ENCODE measurements around the gene NAA10. TPM values are rescaled to one million over a fixed set of nuclear protein-coding genes. Genes with fewer than 3 reads are reported as not detected.

The NAA10 gene
- total RNA-seq, 1 experiment from 2014 or later = 124 TPM

DNA sequence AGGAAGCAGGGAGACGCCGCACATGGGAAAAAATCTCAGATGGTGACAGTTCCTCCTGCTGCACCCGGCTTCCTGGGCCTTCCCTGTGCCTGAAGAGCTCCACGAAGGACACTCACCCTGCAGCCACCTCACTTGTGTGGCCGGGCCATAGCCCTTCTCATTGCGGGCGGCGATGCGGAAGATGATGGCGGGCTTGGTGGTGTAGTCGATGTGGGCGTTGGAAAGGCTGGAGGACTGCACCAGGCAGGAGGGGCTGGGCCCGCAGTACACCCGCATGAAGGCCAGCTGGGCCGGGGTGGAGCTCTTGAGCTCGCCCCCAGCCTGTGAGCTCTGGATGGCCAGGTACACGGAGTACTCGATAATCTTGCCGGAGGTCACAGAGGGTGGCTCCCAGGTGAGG, 15.3 kb upstream of the NAA10 start:
- Histone ChIP-seq H3K9ac (ENCODE audit: low read length) (no peak overlapping the region), H3K36me3 (ENCODE audit: control insufficient read depth in 1 of 2, insufficient read depth in 2 of 2, low read length in 2 of 2) (peaks cover 0 to 17% of the 10 kb centered on the region in 2 experiments; a peak in 1 of 4 replicates), H3K4me3 (replicated peaks in 1 of 2; ENCODE audit: low read depth in 1 of 2, low read length in 2 of 2) (no peak overlapping the region), H3K27ac (ENCODE audit: low read depth, low read length) (no peak overlapping the region), H3K4me2 (ENCODE audit: low read length) (no peak overlapping the region), H3K4me1 (ENCODE audit: control insufficient read depth in 1 of 2, insufficient read depth in 2 of 2, low read length in 2 of 2) (no peaks in the 10 kb centered on the region; a peak in 1 of 4 replicates), H2AFZ (ENCODE audit: low read depth, low read length, poor library complexity, severe bottlenecking) (no peak overlapping the region), H3K9me2 (ENCODE audit: insufficient read depth) (no peaks in the 10 kb centered on the region), H3K79me2 (ENCODE audit: insufficient read depth, low read length) (no peaks in the 10 kb centered on the region; the same call in 1 of the 2 replicates), H3K27me3 (ENCODE audit: insufficient read depth, low read length) (no peaks in the 10 kb centered on the region), H4K20me1 (ENCODE audit: insufficient read depth) (no peaks in the 10 kb centered on the region), H3K9me3 (ENCODE audit: control insufficient read depth in 1 of 2, insufficient read depth in 1 of 2, low read depth in 1 of 2, low read length in 2 of 2) (no peaks in the 10 kb centered on the region)
- no TSS peak for BruUV-seq (replicated peaks)
- ChIA-PET RAD21 (ENCODE audit: low non-redundant PET in 1 of 2, low total read pairs in 2 of 2, uncharacterized antibody in 2 of 2, unreplicated experiment in 2 of 2) (no interaction called here), CTCF (no interaction called here), POLR2A (no interaction called here)
- TF ChIP-seq ZFX (IDR thresholded peaks at IDR 0.05) = no peak
- no peak for TF ChIP-seq CEBPB (IDR thresholded peaks at IDR 0.05; ENCODE audit: low read depth)
- TF ChIP-seq SP1 (IDR thresholded peaks at IDR 0.05; ENCODE audit: low read depth) = no peak
- TF ChIP-seq, protein P1, sequence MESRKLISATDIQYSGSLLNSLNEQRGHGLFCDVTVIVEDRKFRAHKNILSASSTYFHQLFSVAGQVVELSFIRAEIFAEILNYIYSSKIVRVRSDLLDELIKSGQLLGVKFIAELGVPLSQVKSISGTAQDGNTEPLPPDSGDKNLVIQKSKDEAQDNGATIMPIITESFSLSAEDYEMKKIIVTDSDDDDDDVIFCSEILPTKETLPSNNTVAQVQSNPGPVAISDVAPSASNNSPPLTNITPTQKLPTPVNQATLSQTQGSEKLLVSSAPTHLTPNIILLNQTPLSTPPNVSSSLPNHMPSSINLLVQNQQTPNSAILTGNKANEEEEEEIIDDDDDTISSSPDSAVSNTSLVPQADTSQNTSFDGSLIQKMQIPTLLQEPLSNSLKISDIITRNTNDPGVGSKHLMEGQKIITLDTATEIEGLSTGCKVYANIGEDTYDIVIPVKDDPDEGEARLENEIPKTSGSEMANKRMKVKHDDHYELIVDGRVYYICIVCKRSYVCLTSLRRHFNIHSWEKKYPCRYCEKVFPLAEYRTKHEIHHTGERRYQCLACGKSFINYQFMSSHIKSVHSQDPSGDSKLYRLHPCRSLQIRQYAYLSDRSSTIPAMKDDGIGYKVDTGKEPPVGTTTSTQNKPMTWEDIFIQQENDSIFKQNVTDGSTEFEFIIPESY (IDR thresholded peaks at IDR 0.05; ENCODE audit: extremely low read depth, insufficient replicate concordance, low read length) = no peak
- TF ChIP-seq, protein P2, sequence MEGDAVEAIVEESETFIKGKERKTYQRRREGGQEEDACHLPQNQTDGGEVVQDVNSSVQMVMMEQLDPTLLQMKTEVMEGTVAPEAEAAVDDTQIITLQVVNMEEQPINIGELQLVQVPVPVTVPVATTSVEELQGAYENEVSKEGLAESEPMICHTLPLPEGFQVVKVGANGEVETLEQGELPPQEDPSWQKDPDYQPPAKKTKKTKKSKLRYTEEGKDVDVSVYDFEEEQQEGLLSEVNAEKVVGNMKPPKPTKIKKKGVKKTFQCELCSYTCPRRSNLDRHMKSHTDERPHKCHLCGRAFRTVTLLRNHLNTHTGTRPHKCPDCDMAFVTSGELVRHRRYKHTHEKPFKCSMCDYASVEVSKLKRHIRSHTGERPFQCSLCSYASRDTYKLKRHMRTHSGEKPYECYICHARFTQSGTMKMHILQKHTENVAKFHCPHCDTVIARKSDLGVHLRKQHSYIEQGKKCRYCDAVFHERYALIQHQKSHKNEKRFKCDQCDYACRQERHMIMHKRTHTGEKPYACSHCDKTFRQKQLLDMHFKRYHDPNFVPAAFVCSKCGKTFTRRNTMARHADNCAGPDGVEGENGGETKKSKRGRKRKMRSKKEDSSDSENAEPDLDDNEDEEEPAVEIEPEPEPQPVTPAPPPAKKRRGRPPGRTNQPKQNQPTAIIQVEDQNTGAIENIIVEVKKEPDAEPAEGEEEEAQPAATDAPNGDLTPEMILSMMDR (IDR thresholded peaks at IDR 0.05 in 2 of 3, conservative IDR thresholded peaks at IDR 0.05 in 1 of 3; ENCODE audit: borderline replicate concordance in 1 of 3, insufficient read depth in 1 of 3, low read depth in 2 of 3, low read length in 2 of 3) = no peak
- TF ChIP-seq, protein P3, sequence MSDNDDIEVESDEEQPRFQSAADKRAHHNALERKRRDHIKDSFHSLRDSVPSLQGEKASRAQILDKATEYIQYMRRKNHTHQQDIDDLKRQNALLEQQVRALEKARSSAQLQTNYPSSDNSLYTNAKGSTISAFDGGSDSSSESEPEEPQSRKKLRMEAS (IDR thresholded peaks at IDR 0.05) = no peak
- TF ChIP-seq EGR1 (IDR thresholded peaks at IDR 0.05; ENCODE audit: low read depth) = no peak
- TF ChIP-seq, protein P4, sequence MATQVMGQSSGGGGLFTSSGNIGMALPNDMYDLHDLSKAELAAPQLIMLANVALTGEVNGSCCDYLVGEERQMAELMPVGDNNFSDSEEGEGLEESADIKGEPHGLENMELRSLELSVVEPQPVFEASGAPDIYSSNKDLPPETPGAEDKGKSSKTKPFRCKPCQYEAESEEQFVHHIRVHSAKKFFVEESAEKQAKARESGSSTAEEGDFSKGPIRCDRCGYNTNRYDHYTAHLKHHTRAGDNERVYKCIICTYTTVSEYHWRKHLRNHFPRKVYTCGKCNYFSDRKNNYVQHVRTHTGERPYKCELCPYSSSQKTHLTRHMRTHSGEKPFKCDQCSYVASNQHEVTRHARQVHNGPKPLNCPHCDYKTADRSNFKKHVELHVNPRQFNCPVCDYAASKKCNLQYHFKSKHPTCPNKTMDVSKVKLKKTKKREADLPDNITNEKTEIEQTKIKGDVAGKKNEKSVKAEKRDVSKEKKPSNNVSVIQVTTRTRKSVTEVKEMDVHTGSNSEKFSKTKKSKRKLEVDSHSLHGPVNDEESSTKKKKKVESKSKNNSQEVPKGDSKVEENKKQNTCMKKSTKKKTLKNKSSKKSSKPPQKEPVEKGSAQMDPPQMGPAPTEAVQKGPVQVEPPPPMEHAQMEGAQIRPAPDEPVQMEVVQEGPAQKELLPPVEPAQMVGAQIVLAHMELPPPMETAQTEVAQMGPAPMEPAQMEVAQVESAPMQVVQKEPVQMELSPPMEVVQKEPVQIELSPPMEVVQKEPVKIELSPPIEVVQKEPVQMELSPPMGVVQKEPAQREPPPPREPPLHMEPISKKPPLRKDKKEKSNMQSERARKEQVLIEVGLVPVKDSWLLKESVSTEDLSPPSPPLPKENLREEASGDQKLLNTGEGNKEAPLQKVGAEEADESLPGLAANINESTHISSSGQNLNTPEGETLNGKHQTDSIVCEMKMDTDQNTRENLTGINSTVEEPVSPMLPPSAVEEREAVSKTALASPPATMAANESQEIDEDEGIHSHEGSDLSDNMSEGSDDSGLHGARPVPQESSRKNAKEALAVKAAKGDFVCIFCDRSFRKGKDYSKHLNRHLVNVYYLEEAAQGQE (IDR thresholded peaks at IDR 0.05; ENCODE audit: low read depth) = no peak
- TF ChIP-seq EZH2phosphoT487 (IDR thresholded peaks at IDR 0.05; ENCODE audit: borderline replicate concordance) = no peak
- no peak for TF ChIP-seq ZNF274 (IDR thresholded peaks at IDR 0.05; ENCODE audit: low read depth, low read length)
- TF ChIP-seq SRF (IDR thresholded peaks at IDR 0.05; ENCODE audit: low read depth) = no peak
- no peak for TF ChIP-seq ELF1 (IDR thresholded peaks at IDR 0.05; ENCODE audit: borderline replicate concordance, low read depth)
- no peak for TF ChIP-seq JUND (IDR thresholded peaks at IDR 0.05)
- no peak for TF ChIP-seq POLR2AphosphoS5 (IDR thresholded peaks at IDR 0.05; ENCODE audit: low read depth, low read length)
- no peak for TF ChIP-seq SIN3A (IDR thresholded peaks at IDR 0.05; ENCODE audit: low read depth)
- ATAC-seq = no peak
- intact Hi-C loops (cut with micrococcal nuclease) = no loop called here
- no peak for DNase-seq (ENCODE audit: low read depth, low spot score)
